Measurements from ENCODE around the gene TTLL1. TPM values are rescaled to one million over a fixed set of nuclear protein-coding genes. Genes with fewer than 3 reads are reported as not detected.

TTLL1 gene
- total RNA-seq, 4 donors from 2014 or later, result 1.1 to 3.8 (median 2.8) TPM

DNA sequence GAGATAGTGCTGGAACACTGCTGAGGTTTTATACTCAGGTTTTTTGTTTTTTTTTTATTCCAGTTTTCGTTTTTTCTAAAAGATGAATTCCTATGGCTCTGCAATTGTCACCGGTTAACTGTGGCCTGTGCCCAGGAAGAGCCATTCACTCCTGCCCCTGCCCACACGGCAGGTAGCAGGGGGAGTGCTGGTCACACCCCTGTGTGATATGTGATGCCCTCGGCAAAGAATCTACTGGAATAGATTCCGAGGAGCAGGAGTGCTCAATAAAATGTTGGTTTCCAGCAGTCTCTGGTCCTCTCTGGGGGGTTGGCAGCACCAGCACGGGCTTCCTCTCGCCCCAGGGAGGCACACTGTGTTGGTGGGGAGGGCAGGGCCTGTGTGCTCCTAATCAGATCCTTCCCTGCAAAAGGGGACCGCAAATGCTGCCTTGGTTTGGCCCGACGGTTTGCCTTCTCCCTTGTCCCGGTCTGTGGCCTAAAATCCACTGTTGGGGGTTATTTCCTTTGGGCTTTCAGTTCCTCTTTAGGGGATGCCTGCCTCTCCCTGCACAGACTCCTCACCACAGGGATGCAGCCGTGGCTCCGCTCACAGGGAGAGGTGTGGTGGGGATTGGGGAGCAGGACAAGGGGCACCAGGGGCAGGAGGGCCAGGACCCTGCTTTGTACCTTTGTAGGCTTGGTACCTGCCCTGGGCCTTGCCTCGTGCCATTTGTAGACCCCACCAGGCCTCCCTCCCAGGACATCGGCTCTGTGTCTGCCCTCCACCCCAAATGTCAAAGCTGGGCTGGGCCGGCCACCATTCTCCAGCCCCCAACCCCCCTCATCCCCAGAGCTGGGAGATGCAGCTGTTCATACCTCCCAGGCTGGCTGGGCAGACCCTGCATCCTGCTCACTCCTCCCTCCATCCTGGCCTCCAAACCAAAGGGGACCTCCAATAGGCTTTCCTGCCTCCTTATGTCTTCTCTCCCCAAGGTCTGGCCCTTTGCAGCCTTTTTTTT is 40.5 kb upstream of the TTLL1 start:
- H3K9me3 ChIP-seq, result no peaks in the 10 kb centered on the region
- intact Hi-C loops (cut with DNase I; ENCODE audit: low total_unique reads), result no loop called here
- H3K4me3 ChIP-seq, result peak overlapping the region in 1 of 4 donors; percentile 14
- H3K27ac ChIP-seq, result peak overlapping the region in 3 of 4 donors; percentile 83 to 84 (median 84)
- no peaks in the 10 kb centered on the region for H3K27me3 ChIP-seq
- DNase-seq, result no peak
- TF ChIP-seq POLR2AphosphoS5 (IDR thresholded peaks at IDR 0.05) (no peak), CTCF (IDR thresholded peaks at IDR 0.05) (no peak), EP300 (IDR thresholded peaks at IDR 0.05; ENCODE audit: low read depth) (no peak), POLR2A (IDR thresholded peaks at IDR 0.05) (no peak)
- peaks cover 7 to 51% (median 44%) of the 10 kb centered on the region in 4 donors for H3K4me1 ChIP-seq
- in situ Hi-C loops (cut with MboI; ENCODE audit: low pct_ligation_motif_present in 1 of 4, low pct_unique_long_range_greater_than_20kb in 1 of 4, low sequenced_read_pairs in 3 of 4), result no loop called here
- WGBS, 2 donors (ENCODE audit: low coverage in 1 of 2), result 22 to 48% methylated on average over 5 to 16 of the region's 16 CpGs
- peaks cover 0 to 4% (median 0%) of the 10 kb centered on the region in 4 donors for H3K36me3 ChIP-seq

GRCh38 chr22:43128928-43129424 is 39.8 kb upstream of the TTLL1 start:
- no peaks in the 10 kb centered on the region for H3K27me3 ChIP-seq
- TF ChIP-seq POLR2A (IDR thresholded peaks at IDR 0.05) (peak; percentile 67), EP300 (IDR thresholded peaks at IDR 0.05; ENCODE audit: low read depth) (no peak), POLR2AphosphoS5 (IDR thresholded peaks at IDR 0.05) (peak; percentile 71 to 76 (median 74))
- peak; percentile 77 for DNase-seq
- H3K27ac ChIP-seq, result peak overlapping the region; percentile 76 to 84 (median 84)
- 40 to 63% methylated on average over 2 to 20 of the region's 20 CpGs for WGBS, 2 donors (ENCODE audit: low coverage in 1 of 2)
- in situ Hi-C loops (cut with MboI; ENCODE audit: low pct_ligation_motif_present in 1 of 4, low pct_unique_long_range_greater_than_20kb in 1 of 4, low sequenced_read_pairs in 3 of 4) (no loop called here), intact Hi-C loops (cut with DNase I; ENCODE audit: low total_unique reads) (no loop called here)
- H3K36me3 ChIP-seq, result peaks cover 0 to 4% (median 0%) of the 10 kb centered on the region in 4 donors
- no peaks in the 10 kb centered on the region for H3K9me3 ChIP-seq
- H3K4me3 ChIP-seq, result peak overlapping the region in 2 of 4 donors; percentile 14 to 31
- peaks cover 7 to 58% (median 47%) of the 10 kb centered on the region in 4 donors for H3K4me1 ChIP-seq

GRCh38 chr22:43128116-43128515 is 38.9 kb upstream of the TTLL1 start:
- Histone ChIP-seq H3K36me3 (peaks cover 0 to 4% (median 0%) of the 10 kb centered on the region in 4 donors), H3K4me1 (peaks cover 7 to 62% (median 47%) of the 10 kb centered on the region in 4 donors), H3K27me3 (no peaks in the 10 kb centered on the region), H3K27ac (peak overlapping the region; percentile 76 to 84 (median 84)), H3K4me3 (peak overlapping the region in 3 of 4 donors; percentile 6 to 31 (median 14)), H3K9me3 (no peaks in the 10 kb centered on the region)
- WGBS, 2 donors (ENCODE audit: low coverage in 1 of 2), result 39% methylated on average over 12 of the region's 13 CpGs; no CpG with 5 or more reads in 1 of the 2 donors
- TF ChIP-seq POLR2A (IDR thresholded peaks at IDR 0.05) (no peak), CTCF (IDR thresholded peaks at IDR 0.05) (peak in 2 of 5 experiments; percentile 24 to 27)
- intact Hi-C loops (cut with DNase I; ENCODE audit: low total_unique reads), result no loop called here
- peak; percentile 30 for DNase-seq
- in situ Hi-C loops (cut with MboI; ENCODE audit: low pct_ligation_motif_present in 1 of 4, low pct_unique_long_range_greater_than_20kb in 1 of 4, low sequenced_read_pairs in 3 of 4), result no loop called here

DNA sequence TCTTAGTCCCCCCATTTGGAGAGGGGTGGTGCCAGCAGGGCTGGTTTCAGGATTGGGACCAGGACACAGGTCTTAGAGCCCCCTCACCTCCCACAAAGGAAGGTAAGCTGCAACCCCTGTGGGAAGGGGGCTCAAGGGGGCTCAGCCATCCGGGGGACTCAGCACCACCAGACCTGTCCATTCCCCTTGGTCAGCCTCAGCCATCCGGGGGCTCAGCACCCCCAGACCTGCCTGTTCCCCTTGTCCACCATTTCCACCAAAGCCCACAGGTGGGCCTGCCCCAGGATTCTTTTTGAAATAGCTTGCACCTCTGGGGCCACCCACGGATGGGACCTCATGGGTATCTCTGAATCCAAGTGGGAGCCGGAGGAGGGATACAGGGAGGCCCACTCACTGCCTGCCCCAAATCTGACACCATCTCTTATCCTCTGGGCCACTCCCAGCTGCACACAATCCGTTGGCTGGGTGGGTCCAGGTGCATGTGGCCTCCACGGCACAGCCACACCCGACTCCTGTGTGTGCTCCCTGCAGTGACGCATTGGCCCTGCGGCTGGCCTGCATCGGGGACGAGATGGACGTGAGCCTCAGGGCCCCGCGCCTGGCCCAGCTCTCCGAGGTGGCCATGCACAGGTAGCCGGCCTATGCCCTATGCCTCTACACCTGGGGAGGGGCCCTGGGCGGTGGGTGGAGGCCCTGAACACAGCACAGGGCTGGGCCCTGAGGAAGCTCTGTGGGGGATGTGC is 38.1 kb upstream of the TTLL1 start:
- Histone ChIP-seq H3K27me3 (no peaks in the 10 kb centered on the region), H3K4me3 (peak overlapping the region in 3 of 4 donors; percentile 6 to 31 (median 14)), H3K4me1 (peaks cover 7 to 70% (median 50%) of the 10 kb centered on the region in 4 donors), H3K36me3 (no peaks in the 10 kb centered on the region), H3K9me3 (no peaks in the 10 kb centered on the region), H3K27ac (peak overlapping the region; percentile 76 to 84 (median 84))
- in situ Hi-C loops (cut with MboI; ENCODE audit: low pct_ligation_motif_present in 1 of 4, low pct_unique_long_range_greater_than_20kb in 1 of 4, low sequenced_read_pairs in 3 of 4) (no loop called here), intact Hi-C loops (cut with DNase I; ENCODE audit: low total_unique reads) (no loop called here)
- WGBS, 2 donors (ENCODE audit: low coverage in 1 of 2), result 68% methylated on average over 17 of the region's 17 CpGs; no CpG with 5 or more reads in 1 of the 2 donors
- TF ChIP-seq POLR2A (IDR thresholded peaks at IDR 0.05) (peak; percentile 83), POLR2AphosphoS5 (IDR thresholded peaks at IDR 0.05) (peak; percentile 74 to 92 (median 91)), EP300 (IDR thresholded peaks at IDR 0.05; ENCODE audit: low read depth) (peak; percentile 8), CTCF (IDR thresholded peaks at IDR 0.05) (no peak)
- peak; percentile 88 for DNase-seq
